HG03159 (cell line): Measurements from ENCODE around the gene LRRC7.

Source experiments
- ATAC-seq: cut with Tn5 transposase; IDR thresholded peaks from one replicate; pipeline ENCODE4 v1.9.1; 2021; ENCODE audit warnings: mild to moderate bottlenecking, moderate library complexity; ENCODE audit not compliant: unreplicated experiment

The LRRC7 gene

GRCh38 chr1:69755647-69756046, 187.9 kb downstream of the LRRC7 start:
- no peak for ATAC-seq

DNA sequence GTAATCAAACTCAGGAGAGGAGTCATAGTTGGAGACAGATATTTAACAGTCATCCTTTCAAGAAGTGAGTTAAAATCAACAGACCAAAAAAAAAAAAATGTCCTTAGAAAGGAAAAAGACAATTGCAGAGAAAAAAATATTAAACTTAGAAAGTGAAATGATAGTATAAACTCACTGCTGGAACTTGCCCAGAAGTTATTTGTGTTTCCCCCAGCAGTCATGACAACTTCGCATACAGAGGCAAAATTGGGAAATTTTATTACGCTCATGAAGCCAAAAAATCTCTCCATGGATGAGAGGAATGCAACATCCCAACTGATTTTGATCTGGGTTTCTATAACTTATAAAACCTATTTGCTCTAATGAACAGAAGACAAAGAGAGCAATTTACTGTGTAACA, 198.2 kb downstream of the LRRC7 start:
- ATAC-seq: no peak

- no peak for ATAC-seq
Measured at GRCh38 chr1:69766431-69767180, 198.9 kb downstream of the LRRC7 start.

DNA sequence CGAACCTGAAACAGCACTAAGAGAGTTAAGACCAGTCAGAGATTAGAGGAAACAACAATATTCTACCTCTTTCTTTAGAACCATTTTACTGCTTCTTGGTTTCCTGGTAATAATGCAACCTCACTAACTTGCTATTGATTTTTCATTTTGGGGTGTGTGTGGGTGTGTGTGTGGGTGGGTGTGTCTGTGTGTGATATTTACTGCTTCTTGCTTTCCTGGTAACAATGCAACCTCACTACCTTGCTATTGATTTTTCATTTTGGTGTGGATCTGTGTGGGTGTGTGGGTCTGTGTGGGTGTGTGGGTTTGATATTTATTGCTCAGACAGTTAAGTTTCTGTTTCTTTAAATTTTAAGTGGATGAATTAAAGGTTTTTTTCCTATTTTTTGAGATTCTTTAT, 208.8 kb downstream of the LRRC7 start:
- no peak for ATAC-seq

DNA sequence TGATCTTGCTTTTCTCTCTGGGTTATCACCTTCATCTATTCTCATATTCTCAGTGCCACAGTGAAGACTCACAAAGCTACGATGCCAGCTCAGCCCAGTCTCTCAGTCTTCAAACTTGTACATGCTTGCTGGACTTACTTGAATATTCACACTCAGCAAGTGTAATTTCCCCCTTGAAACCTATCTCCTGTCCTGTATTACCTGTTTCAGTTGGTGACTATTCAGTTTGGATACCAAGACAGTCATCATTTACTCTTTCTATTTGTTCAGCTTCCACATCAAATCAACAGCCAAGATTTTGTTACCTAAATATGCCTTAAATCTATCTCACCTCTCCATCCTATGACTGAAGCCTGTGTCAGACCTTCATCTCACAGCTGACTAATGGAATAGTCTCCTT, 209.7 kb downstream of the LRRC7 start:
- ATAC-seq: no peak

DNA sequence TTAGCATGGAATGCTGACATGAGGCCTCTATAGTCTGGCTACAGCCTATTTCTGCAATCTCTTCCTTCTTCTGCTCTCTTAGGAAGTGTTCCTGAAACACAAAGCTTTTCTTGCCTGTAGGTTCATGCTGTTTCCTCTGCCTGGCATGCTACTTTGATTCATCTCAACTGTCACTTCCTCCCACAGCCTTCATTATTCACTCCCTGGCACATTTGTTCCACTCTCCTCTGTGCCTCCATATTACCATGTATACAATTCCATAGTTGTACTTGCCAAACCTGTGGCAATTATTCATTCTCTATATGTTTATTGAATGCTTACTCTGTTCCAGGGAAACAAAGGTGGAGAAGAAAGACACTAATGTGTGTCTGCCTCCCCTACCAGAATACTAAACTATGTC, 210.2 kb downstream of the LRRC7 start:
- ATAC-seq: no peak

- no peak for ATAC-seq
Measured at GRCh38 chr1:69787151-69787550, 219.4 kb downstream of the LRRC7 start.

DNA sequence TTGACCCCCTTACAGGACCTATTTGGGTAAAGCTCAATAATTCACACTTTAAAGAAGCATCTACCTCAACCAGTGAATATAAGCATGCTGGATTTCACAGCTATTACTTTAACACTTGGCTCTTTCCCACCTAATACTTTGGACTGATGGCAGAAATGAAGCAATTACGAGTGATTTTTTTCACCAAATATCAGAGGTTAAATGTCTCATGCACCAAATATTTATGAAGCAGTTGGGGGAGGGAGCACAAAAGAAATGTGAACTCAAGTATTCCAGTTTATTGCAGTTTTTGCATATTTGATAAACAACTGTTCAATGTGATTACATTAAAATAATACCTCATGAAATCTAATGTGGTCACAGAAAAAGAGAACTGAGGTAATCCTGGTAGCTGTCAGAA, 223.6 kb downstream of the LRRC7 start:
- no peak for ATAC-seq

- ATAC-seq: no peak
Measured at GRCh38 chr1:69794831-69795230, 227.1 kb downstream of the LRRC7 start.

DNA sequence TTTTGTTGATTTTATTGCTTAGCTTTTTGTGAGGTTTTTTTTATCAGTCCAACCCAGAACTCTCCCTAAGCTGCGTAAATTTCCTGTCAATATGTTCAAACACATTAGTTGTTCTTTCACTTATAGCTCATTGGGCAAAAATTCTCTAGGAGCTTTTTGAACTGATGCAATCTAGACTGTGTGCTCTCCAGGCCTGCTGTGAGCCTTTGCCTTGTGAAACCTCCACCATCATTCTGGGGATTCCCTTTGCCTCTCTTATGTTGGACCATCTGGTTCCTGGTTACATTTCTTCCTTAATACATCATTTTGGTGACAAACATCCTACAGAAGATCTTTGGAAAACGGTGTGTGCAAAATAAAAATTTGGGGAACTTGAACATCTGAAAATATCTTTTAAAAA, 247.2 kb downstream of the LRRC7 start:
- no peak for ATAC-seq

GRCh38 chr1:69824932-69825331, 257.2 kb downstream of the LRRC7 start:
- no peak for ATAC-seq

DNA sequence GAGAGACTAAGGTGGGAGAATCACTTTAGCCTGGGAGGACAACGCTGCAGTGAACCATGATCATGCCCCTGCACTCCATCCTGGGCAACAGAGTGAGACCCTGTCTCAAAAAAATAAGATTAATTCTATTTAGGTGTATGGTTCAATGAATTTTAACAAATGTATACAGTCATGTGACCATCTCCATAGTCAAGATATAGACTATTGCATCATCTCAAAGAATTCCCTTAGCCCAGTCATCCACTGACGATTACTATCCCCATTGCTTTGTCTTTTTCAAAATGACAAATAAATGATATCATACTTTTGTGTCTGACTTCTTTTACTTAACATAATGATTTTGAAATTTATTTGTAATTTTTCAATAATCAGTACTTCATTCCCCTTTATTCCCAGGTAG, 260.0 kb downstream of the LRRC7 start:
- no peak for ATAC-seq

- ATAC-seq: no peak
Measured at GRCh38 chr1:69833536-69833935, 265.8 kb downstream of the LRRC7 start.

GRCh38 chr1:69834336-69834735, 266.6 kb downstream of the LRRC7 start:
- no peak for ATAC-seq

DNA sequence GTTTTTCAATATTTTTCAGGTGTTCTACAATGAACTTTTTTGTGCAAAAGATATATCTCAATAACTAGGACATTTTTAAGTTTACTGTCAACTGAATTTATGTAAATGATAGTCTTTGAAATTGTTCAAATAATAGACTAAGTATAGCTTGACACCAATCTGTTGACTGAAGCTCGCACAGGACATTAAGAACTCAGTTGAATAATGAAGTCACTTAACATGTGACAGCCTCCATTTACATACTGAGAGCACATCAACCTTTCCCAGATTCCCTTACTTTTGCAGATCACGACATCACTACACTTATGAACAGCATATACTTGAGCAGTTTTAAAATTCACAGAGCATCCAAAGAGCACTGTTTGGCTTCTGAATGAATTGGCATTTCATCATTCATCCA, 268.2 kb downstream of the LRRC7 start:
- no peak for ATAC-seq

- ATAC-seq: no peak
Measured at GRCh38 chr1:69836971-69837636, 269.4 kb downstream of the LRRC7 start.

GRCh38 chr1:69842326-69842725, 274.6 kb downstream of the LRRC7 start:
- ATAC-seq: no peak

DNA sequence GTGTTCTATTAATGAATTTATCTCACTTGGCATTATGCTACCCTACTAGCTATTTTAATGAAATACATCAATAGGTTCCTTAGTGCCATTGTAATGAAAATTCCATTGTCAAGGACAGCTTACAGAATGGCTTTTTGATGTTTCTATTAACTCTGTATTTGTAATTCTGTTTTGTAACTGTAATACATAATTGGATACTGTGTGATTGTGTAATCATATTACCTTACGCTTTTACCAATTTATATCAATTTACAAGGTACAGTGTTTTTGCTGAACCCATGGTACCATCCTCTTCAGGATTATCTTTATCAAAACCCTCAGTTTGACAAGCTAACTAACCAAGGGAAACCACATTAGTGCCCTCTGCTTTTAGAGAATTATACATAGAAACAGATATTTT, 277.9 kb downstream of the LRRC7 start:
- ATAC-seq: no peak

GRCh38 chr1:69846267-69846666, 278.5 kb downstream of the LRRC7 start:
- ATAC-seq: no peak

- ATAC-seq: no peak
Measured at GRCh38 chr1:69847670-69848069, 279.9 kb downstream of the LRRC7 start.

DNA sequence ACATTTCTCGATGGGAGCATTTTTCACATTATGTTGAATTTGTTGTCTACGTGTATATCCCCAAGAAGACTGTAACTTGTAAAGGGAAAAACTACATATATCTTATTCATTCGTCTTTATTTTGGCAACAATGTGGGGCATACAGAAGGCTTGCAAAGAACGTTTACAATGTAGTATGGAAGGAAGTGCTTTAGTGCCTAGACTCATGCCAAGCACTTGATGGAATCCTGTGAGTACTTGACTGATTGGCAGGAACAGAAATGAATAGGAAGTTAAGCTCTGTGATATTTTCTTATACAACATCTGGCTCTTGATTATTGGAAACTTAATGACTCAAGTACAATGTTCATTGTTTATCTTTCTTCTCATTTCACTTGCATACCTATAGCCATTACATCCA, 284.4 kb downstream of the LRRC7 start:
- no peak for ATAC-seq

GRCh38 chr1:69852706-69853105, 285.0 kb downstream of the LRRC7 start:
- no peak for ATAC-seq

DNA sequence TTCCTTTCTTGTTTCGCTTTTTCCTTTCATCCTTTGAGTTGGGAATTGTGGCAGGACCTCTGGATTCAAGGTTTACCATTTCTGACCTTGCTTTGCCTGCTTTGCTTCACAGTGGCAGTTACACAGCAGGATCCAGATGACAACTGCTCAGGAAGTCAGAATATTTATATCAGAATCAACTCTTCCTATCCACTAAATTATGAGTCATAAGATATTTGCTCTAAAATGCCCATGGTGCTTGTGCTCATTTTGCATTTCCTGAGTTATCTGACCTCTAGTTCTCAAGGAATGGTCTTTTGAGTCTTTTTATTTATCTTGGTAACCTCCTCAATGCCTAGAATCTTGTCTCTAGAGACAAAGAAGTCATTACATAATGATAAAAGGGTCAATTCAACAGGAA, 290.8 kb downstream of the LRRC7 start:
- no peak for ATAC-seq
